T-cell (primary cell): ENCODE measurements around the gene TYK2. TPM values are rescaled to one million over a fixed set of nuclear protein-coding genes. Genes with fewer than 3 reads are reported as not detected.
A peak's percentile ranks its signal among the peaks of the same experiment; 100 is the strongest.

Experiments used
- ATAC-seq, 4 experiments: fragments of 200-7000 bp in 3 of 4; fragments of 150-1000 bp in 1 of 4; cut with Tn5 transposase; replicated peaks in 1 of 4; 1 replicate in 3 of 4; 2 replicates in 1 of 4; pipeline ENCODE4 v1.10.0; 2021; ENCODE audit warnings: moderate library complexity in 3 of 4, mild to moderate bottlenecking in 2 of 4, moderate number of reproducible peaks in 1 of 4
- CTCF ChIA-PET, 2 donors: fragments of 300-600 bp; sonication (Branson Sonifier 250); formaldehyde crosslinking; loops; one replicate each; lab custom pipeline; 2022; ENCODE audit warnings: antibody characterized with exemption in 2 of 2; lab: Charles Lee
- POLR2A ChIA-PET, 2 donors: fragments of 300-600 bp; sonication (Branson Sonifier 250); formaldehyde crosslinking; loops; one replicate each; lab custom pipeline; 2022; ENCODE audit warnings: antibody characterized with exemption in 2 of 2; lab: Charles Lee
- DNase-seq, 35 experiments: peaks; one replicate each; pipeline versions ENCODE4 v3.0.0 to v3.0.0-alpha.2; 2013 to 2023
- H3K27ac ChIP-seq: one replicate; pipeline ENCODE4 v1.5.1; 2013; ENCODE audit warnings: low read length
- H3K27me3 ChIP-seq, 2 experiments: replicated peaks in 1 of 2; 1 replicate in 1 of 2; 2 replicates in 1 of 2; pipeline versions ENCODE4 v1.6.1 to v1.7.0; 2013; ENCODE audit warnings: low read length in 1 of 2, mixed read lengths in 1 of 2; ENCODE audit not compliant: control insufficient read depth in 2 of 2, insufficient read depth in 2 of 2; ENCODE audit errors: extremely low read depth in 1 of 2
- H3K36me3 ChIP-seq, 2 donors: 1 replicate in 1 of 2; 2 replicates in 1 of 2; pipeline versions ENCODE4 v1.6.1 to v1.7.0; 2013; ENCODE audit warnings: low read length in 1 of 2; ENCODE audit not compliant: control insufficient read depth in 2 of 2, insufficient read depth in 1 of 2; ENCODE audit errors: extremely low read depth in 1 of 2
- H3K4me1 ChIP-seq, 2 experiments: 1 replicate in 1 of 2; 2 replicates in 1 of 2; pipeline versions ENCODE4 v1.6.1 to v1.7.0; 2013; ENCODE audit warnings: low read length in 2 of 2, mixed read lengths in 1 of 2; ENCODE audit not compliant: insufficient read depth in 2 of 2, control insufficient read depth in 1 of 2; ENCODE audit errors: extremely low read depth in 1 of 2
- H3K4me3 ChIP-seq, 2 donors: 1 replicate in 1 of 2; 2 replicates in 1 of 2; pipeline versions ENCODE4 v1.5.1 to v1.7.0; 2013; ENCODE audit warnings: mild to moderate bottlenecking in 2 of 2, low read length in 1 of 2, moderate library complexity in 1 of 2; ENCODE audit not compliant: control insufficient read depth in 1 of 2; ENCODE audit errors: extremely low read depth in 1 of 2
- H3K9me3 ChIP-seq: 2 replicates; pipeline ENCODE4 v1.7.0; 2013
- H3K27ac Mint-ChIP-seq, 2 donors: one replicate each; pipeline ENCODE4 v1.8.0; 2020 to 2021; ENCODE audit warnings: mild to moderate bottlenecking in 2 of 2, mixed read lengths in 2 of 2
- H3K27me3 Mint-ChIP-seq, 2 donors: one replicate each; pipeline ENCODE4 v1.8.0; 2021 to 2022; ENCODE audit warnings: mixed read lengths in 2 of 2
- H3K36me3 Mint-ChIP-seq: one replicate; pipeline ENCODE4 v1.8.0; 2021; ENCODE audit warnings: mixed read lengths
- H3K4me1 Mint-ChIP-seq, 3 donors: one replicate each; pipeline ENCODE4 v1.8.0; 2020 to 2022; ENCODE audit warnings: mixed read lengths in 3 of 3, mild to moderate bottlenecking in 1 of 3
- H3K4me3 Mint-ChIP-seq, 3 donors: one replicate each; pipeline ENCODE4 v1.8.0; 2020 to 2022; ENCODE audit warnings: mild to moderate bottlenecking in 3 of 3, mixed read lengths in 3 of 3, moderate library complexity in 3 of 3
- H3K9me3 Mint-ChIP-seq, 3 donors: one replicate each; pipeline ENCODE4 v1.8.0; 2020 to 2022; ENCODE audit warnings: mixed read lengths in 3 of 3
- WGBS: methylation state at CpG from one replicate; pipeline ENCODE4 v1.1.5; 2013; ENCODE audit warnings: missing lambda C conversion rate; ENCODE audit not compliant: insufficient coverage; 5-methylcytosine and 5-hydroxymethylcytosine counted together
- total RNA-seq, 35 experiments: library from RNA in 6 of 35; stranded (reverse) in 6 of 35; fragments of 120-200 nt in 1 of 35; gene quantifications; one replicate each; pipeline versions ENCODE4 v1.2.1 to v1.2.4 and lab custom pipeline; 2013 to 2026

Gene TYK2
- total RNA-seq, 5 donors from 2014 or later (not counting 1 experiment from before 2014, with no cell fraction given), result 277 to 346 (median 323) TPM

DNA sequence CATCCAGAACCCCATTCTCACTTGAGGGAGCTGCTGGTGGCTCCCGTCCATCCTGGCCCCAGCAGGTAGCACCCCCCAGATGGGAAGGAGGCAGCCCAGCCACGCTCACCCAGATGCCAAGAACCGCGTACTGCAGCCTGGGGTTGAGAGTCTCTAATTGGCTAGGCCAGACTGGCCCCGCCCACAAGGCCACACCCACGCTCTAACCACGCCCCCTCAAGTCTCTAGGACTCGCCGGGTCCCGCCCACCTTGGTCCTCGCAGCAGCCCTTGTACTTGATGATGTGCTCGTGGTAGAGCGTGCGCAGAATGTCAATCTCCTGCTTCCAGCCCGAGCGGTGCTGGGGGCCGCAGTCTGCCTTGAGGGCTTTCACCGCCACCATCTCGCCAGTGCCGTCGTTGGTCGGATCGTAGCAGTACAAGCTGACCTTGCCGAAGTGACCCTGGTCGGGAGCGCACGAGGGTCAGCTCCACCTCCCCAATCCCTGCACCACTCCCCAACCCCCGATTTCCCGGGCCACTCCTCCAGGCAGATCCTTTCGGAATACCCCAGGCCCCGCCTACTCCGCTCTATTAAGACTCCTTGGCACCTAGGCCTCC is 26.5 kb downstream of the TYK2 start:
- Mint-ChIP-seq H3K27me3 (no peaks in the 10 kb centered on the region), H3K4me1 (no peaks in the 10 kb centered on the region), H3K27ac (no peak overlapping the region), H3K36me3 (peaks cover 19% of the 10 kb centered on the region), H3K9me3 (no peaks in the 10 kb centered on the region), H3K4me3 (no peak overlapping the region)
- no peaks in the 10 kb centered on the region for H3K4me1 ChIP-seq
- 97% methylated on average over 29 of the region's 32 CpGs for WGBS
- ChIA-PET POLR2A (interaction anchor here in 1 of 2 donors (0.6 kb wide), 1 partner anchor 12 kb away, joined by 4 read pairs; no protein-coding TSS in a partner anchor), CTCF (no interaction called here)
- DNase-seq (peak in 21 of 35 experiments; percentile 8 to 48 (median 25)), ATAC-seq (peak in 3 of 4 experiments; percentile 53 to 60 (median 55))
- H3K9me3 ChIP-seq, result no peaks in the 10 kb centered on the region
- H3K27me3 ChIP-seq, result no peaks in the 10 kb centered on the region
- peaks cover 41 to 58% of the 10 kb centered on the region in 2 donors for H3K36me3 ChIP-seq
- no peak overlapping the region for H3K27ac ChIP-seq
- H3K4me3 ChIP-seq, result no peak overlapping the region

DNA sequence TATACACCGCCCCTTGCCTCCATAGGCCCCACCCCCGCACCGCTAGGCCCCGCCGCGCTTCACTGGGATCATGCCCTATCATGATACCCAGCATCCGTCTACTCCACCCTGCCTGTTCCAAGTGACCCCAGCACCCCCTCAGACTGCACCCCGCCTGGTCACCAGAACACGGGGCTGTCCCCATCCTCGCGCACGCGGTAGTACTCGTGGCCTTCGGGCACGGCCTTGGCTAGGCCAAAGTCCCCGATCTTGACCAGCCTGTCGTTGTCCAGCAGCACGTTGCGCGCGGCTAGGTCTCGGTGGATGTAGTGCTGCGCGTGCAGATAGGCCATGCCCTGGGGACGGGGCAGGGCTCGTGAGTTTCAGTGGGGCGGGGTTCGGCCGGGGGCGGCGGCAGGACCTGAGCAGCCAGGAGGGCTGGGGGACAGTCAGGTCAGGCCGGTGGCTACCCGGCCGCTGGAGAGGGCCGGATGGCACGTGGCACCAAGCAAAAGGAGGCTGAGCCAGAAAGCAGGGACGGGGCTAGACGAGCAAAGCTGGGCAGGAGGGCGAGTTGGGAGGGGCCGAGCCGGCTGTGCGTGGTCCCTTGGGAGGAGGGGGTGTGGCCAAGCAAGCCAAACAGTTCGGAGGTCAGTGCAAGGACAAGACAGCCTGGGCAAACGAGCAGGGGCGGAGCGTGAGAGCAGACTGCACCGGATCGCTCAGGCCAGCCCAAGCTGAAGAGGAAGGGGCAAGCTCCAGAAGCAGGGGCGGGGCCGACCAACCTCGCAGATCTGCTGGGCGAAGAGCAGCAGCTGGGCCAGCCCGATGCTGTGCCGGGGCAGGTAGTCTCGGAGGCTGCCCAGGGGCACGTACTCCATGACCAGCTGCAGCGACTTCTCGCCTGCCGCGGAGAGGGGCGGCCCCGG is 27.4 kb downstream of the TYK2 start:
- no peaks in the 10 kb centered on the region for H3K27me3 Mint-ChIP-seq
- no peak for ATAC-seq
- no peak overlapping the region for H3K4me3 Mint-ChIP-seq
- no peak overlapping the region for H3K4me3 ChIP-seq
- H3K4me1 ChIP-seq, result no peaks in the 10 kb centered on the region
- H3K36me3 ChIP-seq, result peaks cover 38 to 53% of the 10 kb centered on the region in 2 donors
- no peaks in the 10 kb centered on the region for H3K4me1 Mint-ChIP-seq
- no peak overlapping the region for H3K27ac ChIP-seq
- no peak overlapping the region for H3K27ac Mint-ChIP-seq
- no peak for DNase-seq
- CTCF ChIA-PET, result no interaction called here
- H3K36me3 Mint-ChIP-seq, result peaks cover 19% of the 10 kb centered on the region
- no peaks in the 10 kb centered on the region for H3K27me3 ChIP-seq
- POLR2A ChIA-PET, result no interaction called here
- WGBS, result 97% methylated on average over 53 of the region's 63 CpGs
- no peaks in the 10 kb centered on the region for H3K9me3 Mint-ChIP-seq
- no peaks in the 10 kb centered on the region for H3K9me3 ChIP-seq

DNA sequence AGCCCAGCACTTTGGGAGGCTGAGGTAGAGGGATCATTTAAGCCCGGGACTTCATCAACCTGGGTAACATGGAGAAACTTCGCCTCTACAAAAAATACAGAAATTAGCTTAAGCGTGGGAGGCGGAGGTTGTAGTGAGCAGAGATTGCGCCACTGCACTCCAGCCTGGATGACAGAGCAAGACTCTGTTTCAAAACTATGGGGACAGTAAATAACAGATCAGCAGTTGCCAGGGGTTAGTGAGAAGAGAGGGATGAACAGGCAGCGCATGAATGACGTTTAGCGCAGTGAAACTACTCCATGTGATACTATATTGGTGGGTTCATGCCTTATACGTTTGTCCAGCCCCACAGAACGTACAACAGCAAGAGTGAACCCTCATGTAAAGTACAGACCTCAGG is 33.9 kb downstream of the TYK2 start:
- H3K27me3 ChIP-seq, result no peaks in the 10 kb centered on the region
- H3K27ac ChIP-seq, result no peak overlapping the region
- no peaks in the 10 kb centered on the region for H3K4me1 Mint-ChIP-seq
- peaks cover 8 to 11% of the 10 kb centered on the region in 2 donors for H3K36me3 ChIP-seq
- H3K27me3 Mint-ChIP-seq, result no peaks in the 10 kb centered on the region
- no peak overlapping the region for H3K27ac Mint-ChIP-seq
- H3K9me3 Mint-ChIP-seq, result no peaks in the 10 kb centered on the region
- CTCF ChIA-PET, result no interaction called here
- no peaks in the 10 kb centered on the region for H3K4me1 ChIP-seq
- peak in 1 of 35 experiments; percentile 9 for DNase-seq
- 93% methylated on average over 8 of the region's 10 CpGs for WGBS
- no peak overlapping the region for H3K4me3 Mint-ChIP-seq
- no peaks in the 10 kb centered on the region for H3K36me3 Mint-ChIP-seq
- H3K4me3 ChIP-seq, result no peak overlapping the region
- no peaks in the 10 kb centered on the region for H3K9me3 ChIP-seq
- ATAC-seq, result no peak
- POLR2A ChIA-PET, result no interaction called here

DNA sequence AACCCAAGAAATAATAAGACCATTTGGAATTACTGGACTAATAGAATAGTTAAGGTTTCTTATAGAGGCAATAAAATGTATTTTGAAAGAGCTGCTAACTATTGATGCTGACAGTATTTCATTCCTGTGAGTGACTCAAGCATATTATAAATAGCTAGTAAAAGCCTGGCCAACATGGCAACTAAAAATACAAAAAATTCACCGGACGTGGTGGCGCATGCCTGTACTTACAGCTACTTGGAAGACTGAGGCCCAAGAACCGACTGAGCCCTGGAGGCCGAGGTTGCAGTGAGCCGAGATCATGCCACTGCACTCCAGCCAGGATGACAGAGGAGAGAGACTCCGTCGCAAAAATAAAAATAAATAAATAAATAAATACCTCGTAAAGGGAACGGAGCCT is 35.6 kb downstream of the TYK2 start:
- H3K9me3 ChIP-seq, result no peaks in the 10 kb centered on the region
- CTCF ChIA-PET, result no interaction called here
- Mint-ChIP-seq H3K4me1 (peaks cover 7 to 9% (median 8%) of the 10 kb centered on the region in 3 donors), H3K27me3 (no peaks in the 10 kb centered on the region), H3K36me3 (no peaks in the 10 kb centered on the region), H3K27ac (no peak overlapping the region), H3K4me3 (no peak overlapping the region), H3K9me3 (no peaks in the 10 kb centered on the region)
- H3K4me1 ChIP-seq, result peaks cover 0 to 13% of the 10 kb centered on the region in 2 experiments
- POLR2A ChIA-PET, result interaction anchor here in 1 of 2 donors (0.6 kb wide), 2 partner anchors 38 to 59 kb away, joined by 3 to 4 read pairs; no protein-coding TSS in a partner anchor
- H3K27ac ChIP-seq, result no peak overlapping the region
- H3K27me3 ChIP-seq, result no peaks in the 10 kb centered on the region
- peaks cover 0 to 2% of the 10 kb centered on the region in 2 donors for H3K36me3 ChIP-seq
- ATAC-seq, result no peak
- DNase-seq, result no peak
- 91% methylated on average over 4 of the region's 10 CpGs for WGBS
- H3K4me3 ChIP-seq, result no peak overlapping the region

DNA sequence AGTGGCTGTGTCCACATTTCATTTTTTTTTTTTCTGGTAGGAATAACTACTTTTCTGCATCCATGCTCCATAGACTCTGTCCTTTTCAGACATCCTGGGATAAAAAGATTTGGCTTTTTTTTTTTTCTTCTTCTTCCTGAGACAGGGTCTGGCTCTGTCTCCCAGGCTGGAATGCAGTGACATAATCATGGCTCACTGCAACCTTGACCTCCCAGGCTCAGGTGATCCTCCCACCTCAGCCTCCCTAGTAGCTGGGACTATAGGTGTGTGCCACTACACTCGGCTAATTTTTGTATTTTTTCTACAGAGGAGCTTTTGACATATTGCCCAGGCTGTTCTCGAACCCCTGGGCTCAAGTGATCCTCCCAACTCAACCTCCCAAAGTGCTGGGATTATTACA is 36.9 kb downstream of the TYK2 start:
- Histone ChIP-seq H3K4me1 (peaks cover 4 to 25% of the 10 kb centered on the region in 2 experiments), H3K4me3 (no peak overlapping the region), H3K27me3 (no peaks in the 10 kb centered on the region), H3K27ac (no peak overlapping the region), H3K9me3 (no peaks in the 10 kb centered on the region), H3K36me3 (no peaks in the 10 kb centered on the region)
- DNase-seq, result no peak
- no peak for ATAC-seq
- Mint-ChIP-seq H3K4me1 (peaks cover 20 to 22% (median 20%) of the 10 kb centered on the region in 3 donors), H3K9me3 (no peaks in the 10 kb centered on the region), H3K27me3 (no peaks in the 10 kb centered on the region), H3K27ac (no peak overlapping the region), H3K4me3 (no peak overlapping the region), H3K36me3 (no peaks in the 10 kb centered on the region)
- POLR2A ChIA-PET, result no interaction called here
- WGBS, result no CpG with 5 or more reads among the region's 2 CpGs
- CTCF ChIA-PET, result interaction anchor here in 1 of 2 donors (0.7 kb wide), 2 partner anchors 530 to 820 kb away, joined by 3 to 4 read pairs; no protein-coding TSS in a partner anchor

DNA sequence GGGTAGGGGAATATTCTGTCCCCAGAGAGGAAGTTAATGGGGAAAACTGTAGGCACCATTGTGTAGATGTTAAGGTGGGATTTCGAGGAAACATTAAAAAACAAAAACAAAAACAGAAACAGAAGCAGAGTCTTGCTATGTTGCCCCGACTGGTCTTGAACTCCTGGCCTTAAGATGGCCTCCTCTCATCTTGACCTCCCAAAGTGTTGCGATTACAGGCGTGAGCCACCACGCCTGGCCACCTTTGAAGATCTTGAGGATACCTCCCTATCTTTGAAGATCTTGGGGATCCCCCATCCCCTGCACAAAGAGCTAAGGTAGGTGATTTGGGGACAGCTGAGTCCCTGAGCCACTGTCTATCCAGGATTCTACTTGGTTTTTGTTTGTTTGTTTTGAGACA is 40.4 kb downstream of the TYK2 start:
- POLR2A ChIA-PET, result no interaction called here
- peak overlapping the region; percentile 97 to 98 for H3K27ac Mint-ChIP-seq
- H3K9me3 Mint-ChIP-seq, result no peaks in the 10 kb centered on the region
- CTCF ChIA-PET, result no interaction called here
- DNase-seq, result peak in 1 of 35 experiments; percentile 28
- WGBS, result no CpG with 5 or more reads among the region's 5 CpGs
- Histone ChIP-seq H3K27ac (peak overlapping the region; percentile 76), H3K9me3 (no peaks in the 10 kb centered on the region), H3K4me1 (peaks cover 7 to 52% of the 10 kb centered on the region in 2 experiments), H3K27me3 (no peaks in the 10 kb centered on the region), H3K36me3 (peaks cover 14 to 16% of the 10 kb centered on the region in 2 donors), H3K4me3 (peak overlapping the region; percentile 84 to 93)
- H3K4me3 Mint-ChIP-seq, result peak overlapping the region; percentile 85 to 95 (median 95)
- ATAC-seq, result no peak
- no peaks in the 10 kb centered on the region for H3K27me3 Mint-ChIP-seq
- peaks cover 29 to 34% (median 31%) of the 10 kb centered on the region in 3 donors for H3K4me1 Mint-ChIP-seq
- H3K36me3 Mint-ChIP-seq, result no peaks in the 10 kb centered on the region
